GM19468 (cell line): ENCODE results near the gene TBC1D14.
"Not testable (repeated sequence)": the region's sequence is repeated elsewhere in the genome, so short reads cannot be mapped to it uniquely, and the experiment has no call there.

Source experiments
- ATAC-seq: cut with Tn5 transposase; IDR thresholded peaks from one replicate; pipeline ENCODE4 v1.9.1; 2021; ENCODE audit warnings: mild to moderate bottlenecking, moderate library complexity, moderate number of reproducible peaks; ENCODE audit not compliant: unreplicated experiment; ENCODE audit errors: extremely low read depth

The TBC1D14 gene

DNA sequence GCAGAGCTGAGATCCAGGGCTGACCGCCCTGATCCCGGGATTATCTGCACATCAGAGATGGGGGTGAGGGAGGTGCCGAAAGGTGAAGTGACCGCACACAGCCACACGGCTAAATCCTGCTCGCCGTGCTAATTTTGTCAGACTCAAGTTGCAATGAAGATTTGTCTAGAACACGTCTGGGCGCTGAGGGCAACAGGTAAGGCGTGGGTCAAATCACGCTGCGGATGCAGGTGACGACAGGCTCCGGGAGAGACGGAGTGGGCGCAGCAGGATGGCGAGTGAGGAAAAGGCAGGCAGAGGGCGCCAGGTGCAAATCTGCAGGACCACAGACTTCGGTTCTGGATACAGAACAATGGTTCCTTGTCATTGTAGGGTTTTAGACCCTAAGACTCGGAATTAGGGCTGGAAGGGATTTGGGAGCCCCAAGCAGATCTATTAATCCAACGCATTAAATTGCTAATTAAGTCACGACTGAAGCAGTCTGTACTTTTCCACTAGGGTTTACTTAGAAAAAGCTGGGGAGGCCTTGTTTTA lies 1.9 kb upstream of the TBC1D14 start:
- ATAC-seq = no peak

DNA sequence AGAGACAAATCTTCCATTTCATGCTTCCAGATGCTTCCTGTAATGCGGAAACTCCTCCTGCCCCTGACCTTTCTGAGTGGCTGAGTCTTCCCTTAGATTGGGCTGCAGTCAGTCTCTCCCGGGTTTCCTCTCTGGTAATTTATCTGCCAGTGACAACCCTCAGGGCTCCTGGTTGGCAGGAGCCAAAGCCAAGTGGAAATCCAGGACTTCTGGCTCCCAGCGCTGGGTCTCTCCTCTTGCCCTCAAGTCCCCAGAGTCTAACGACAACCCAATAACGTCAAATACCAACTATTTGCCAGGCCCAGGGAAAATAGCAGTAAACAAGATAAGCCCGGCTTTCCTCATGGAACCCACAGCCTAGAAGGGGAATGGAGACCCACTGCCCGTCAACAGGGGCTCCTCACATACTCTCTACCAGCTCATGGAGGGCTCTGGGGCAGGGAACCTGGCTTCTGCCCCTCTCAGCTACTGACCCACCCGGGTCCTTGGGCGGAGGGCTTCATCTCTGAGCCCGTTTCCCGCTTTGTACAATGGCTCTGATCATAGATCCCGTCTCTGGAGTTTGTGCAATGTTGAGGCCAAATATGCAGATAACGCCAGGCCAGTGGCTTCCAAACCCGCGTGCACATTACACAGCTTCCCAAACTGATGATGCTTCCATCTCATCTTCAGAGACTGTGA lies 1.1 kb upstream of the TBC1D14 start:
- ATAC-seq = no peak

DNA sequence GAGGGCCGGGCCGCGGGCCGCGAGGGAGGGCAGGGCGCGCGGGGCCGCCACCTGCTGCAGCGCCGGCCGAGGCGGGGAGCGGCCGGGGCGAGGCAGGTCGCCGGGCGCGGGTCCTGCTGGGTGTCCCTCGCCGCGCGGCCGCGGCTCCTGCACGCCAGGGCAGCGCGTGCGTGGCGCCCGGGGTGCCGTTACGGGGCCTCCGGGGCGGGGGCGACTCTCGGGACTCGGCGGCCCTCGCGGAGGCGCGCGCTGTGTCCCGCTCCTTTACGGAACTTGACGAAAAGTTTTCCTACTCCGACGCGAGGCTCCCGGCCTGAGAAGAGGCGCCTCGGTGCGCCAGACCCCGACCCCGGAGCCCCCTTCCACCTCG lies 329 bp downstream of the TBC1D14 start:
- ATAC-seq = peak; percentile 27

DNA sequence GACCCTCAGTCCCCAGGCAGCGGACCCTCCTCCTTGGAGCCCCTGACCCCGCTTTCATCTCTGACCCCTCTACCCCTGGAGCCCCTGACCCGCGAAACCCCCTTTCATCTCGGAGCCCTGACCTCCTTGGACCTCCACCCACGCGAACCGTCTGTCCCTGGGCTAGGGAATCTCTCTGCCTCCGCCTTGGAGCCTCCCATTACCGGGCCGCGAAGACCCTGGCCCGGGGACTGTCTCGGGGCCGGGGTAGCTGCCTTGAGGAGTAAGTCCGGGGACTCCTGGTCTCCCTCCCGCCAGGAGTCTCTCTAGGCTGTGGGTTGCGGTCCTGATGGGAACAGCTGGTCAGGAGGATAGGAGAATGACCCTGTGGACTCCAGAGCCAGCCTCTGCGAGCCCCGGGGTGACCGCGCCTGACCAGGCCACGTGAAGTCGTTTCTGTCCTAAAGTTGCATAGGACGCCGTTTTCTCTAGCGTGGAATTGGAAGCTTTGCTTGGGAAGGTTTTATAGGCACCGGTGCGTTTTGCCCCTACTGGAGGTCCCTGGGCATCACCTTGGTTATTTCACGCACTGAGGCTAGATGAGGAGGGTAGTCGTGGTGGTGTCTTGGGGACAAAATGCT lies 824 bp downstream of the TBC1D14 start:
- ATAC-seq = no peak

DNA sequence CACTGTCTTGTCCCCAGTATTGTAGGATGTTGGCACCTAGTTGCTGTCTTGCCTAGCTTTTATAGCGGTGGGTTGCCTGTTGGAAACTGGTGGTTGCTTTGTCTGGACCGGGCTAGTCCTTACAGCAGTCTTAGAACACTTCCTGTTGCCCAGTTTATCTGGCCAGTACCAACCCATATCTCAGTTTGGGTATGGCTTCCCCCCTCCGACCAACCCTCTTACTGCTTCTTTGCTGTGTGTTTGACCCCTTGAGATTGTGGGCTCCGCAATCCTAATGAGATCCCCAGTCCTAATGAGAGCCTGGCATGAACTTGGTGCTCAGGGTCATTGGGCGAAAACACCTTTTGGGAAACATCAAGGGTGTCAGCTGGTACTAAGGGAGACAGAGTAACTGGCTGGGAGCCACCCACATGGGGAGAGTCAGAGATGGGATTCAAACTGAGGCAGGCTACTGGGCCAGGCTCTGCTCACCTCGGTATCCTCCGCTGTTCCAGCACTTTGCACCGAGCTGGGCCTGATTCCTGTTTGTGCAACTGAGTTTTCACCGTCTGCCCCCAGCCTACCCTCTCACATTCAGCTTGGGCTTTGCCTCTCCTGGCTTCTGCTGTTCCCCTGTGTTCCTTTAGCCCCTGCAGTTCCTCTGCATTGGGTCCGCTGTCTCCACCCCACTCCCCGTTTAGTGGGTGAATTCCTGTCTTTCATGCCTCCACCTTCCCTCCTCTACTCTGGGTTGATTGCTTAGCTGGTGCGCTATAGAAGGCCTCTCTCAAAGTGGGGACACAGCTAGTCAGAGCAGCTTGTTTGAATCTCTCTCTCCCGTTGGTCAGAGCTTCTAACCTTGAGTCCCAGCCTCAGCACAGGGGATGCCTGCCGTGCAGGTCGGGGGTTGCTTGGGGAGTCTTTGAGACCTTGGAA lies 1.6 kb downstream of the TBC1D14 start:
- ATAC-seq = no peak

DNA sequence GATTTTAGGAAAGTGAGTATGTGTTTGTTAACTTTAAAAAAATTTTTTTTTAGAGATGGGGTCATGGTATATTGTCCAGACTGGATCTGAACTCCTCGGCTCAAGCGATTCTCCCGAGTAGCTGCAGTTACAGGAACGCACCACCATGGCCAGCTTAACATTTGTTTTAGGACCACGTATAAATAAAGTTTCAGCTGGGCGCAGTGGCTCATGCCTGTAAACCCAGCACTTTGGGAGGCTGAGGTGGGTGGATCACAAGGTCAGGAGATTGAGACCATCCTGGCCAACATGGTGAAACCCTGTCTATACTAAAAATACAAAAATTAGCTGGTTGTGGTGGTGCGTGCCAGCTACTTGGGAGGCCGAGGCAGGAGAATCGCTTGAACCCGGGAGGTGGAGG lies 2.3 kb downstream of the TBC1D14 start:
- not testable (repeated sequence) for ATAC-seq

DNA sequence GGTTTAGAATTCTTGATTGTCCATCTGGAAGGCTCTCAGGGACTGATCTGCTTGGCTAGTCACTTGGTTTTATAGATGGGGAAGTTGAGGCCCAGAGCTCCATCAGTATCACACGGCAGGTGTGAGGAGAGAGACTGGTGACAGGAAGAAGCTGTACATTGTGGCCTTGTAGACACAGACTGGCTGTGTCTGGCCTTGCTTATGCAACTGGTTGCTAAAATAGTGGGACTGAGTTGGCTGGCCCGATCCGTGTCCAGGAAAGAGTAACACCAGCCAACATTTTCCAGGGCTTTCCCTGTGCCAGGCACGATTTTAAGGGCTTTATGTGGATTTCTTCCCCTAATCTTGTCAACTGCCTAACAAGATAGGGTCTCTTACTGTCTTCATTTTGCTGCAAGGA lies 2.8 kb downstream of the TBC1D14 start:
- ATAC-seq = no peak

DNA sequence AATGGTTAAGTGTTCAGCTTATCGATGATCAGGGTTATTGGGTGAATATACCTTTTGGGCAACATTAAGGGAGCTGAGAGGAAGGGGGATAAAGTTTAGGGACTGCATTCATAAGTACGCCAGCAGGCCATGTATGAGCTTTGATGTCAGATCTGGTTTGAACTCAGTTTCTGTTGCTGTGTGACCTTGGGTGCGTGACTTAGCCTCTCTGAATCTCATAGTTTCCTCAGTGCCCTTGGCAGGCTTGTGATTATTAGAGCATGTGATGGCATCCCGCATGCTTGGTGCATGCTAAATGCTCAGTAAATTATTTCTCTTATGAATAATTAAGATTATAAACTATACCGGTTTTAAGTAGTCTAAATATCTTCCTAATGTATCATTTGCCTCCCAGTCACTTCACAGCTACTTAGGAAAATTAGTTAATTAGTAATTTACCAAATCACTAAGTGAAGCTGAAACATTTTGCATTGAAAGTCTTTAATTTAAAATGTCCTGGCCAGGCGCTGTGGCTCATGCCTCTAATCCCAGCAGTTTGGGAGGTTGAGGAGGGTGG lies 3.8 kb downstream of the TBC1D14 start:
- no peak for ATAC-seq

DNA sequence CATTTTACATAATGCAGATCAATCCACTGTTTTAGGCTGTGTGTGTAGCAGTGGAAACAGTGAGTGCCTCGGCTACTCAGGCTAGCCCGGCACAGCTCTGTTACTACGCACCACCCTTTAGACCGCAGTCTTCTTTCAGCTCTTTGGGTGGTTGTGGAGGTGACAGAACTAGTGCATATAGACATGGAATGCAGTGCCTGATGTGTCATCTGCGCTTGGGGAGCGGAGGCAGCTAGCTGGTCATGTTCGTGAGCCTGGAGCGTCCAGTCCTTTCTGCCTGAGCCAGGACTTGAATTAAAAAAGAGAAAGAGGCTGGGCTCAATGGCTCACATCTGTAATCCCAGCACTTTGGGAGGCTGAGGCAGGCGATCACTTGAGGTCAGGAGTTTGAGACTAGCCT lies 4.8 kb downstream of the TBC1D14 start:
- no peak for ATAC-seq

DNA sequence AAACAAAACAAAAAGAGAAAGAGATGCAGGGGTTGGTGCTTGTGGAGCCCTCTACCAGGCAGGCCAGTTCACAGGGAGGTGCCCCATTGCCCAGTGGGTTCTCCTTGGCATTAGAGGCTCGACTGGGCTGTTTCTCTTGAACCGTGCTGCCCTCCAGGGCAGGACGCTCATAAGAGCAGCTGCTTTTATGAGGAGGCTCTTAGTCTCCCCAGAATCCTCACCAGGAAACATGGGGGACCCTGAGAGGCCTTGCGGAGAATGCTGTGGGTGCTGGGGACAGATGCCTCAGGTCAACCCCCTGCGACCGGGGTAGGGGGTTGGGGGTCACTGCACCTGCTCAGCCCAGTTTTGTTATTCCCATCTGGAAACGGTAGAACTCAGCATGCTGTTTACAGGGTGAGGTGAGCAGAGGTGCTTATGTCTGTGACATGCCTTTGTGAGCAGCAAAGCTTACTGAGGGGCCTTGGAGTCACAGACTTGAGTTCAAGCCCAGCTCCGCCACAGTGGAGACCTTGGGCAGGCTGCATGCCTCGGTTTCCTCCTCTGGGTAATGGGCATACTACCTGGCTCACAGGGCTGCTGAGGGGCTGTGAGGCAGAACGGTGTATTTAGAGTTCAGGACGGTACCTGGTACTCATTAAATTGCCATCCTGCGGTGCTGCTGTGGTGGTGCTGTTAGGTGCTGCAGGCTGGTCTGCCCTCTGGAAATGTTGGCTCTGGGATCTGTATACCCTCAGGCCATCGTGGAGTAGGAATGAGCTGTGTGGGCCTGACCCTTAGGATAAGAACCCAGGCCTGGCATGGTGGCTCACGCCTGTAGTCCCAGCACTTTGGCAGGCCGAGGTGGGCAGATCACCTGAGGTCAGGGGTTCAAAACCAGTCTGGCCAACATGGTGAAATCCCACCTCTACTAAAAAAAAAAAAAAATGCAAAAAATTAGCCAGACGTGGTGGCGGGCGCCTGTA lies 5.7 kb downstream of the TBC1D14 start:
- ATAC-seq = no peak

DNA sequence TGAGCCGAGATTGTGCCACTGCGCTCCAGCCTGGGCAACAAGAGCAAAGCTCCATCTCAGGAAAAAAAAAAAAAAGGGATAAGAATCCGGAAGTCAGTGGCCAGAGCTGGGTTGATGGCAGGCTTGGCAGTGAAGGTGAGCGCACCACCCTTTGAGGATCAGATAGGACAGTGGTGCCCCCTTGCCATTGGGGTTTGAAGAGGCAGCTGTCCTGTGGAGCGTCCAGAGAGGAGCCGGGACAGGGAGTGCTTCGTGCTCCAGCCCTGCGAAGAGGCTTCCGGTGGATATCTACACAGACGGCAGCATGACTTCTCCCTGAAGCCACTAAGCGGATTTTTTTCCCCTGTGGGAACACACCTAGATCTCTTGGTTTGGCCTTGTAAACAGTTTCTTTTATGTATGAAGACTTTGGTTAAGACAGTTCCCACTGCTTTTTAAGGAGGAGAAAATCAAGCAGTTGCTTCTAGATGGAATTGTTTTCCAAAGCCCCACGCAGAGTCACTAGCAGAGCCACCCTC lies 6.5 kb downstream of the TBC1D14 start:
- no peak for ATAC-seq

DNA sequence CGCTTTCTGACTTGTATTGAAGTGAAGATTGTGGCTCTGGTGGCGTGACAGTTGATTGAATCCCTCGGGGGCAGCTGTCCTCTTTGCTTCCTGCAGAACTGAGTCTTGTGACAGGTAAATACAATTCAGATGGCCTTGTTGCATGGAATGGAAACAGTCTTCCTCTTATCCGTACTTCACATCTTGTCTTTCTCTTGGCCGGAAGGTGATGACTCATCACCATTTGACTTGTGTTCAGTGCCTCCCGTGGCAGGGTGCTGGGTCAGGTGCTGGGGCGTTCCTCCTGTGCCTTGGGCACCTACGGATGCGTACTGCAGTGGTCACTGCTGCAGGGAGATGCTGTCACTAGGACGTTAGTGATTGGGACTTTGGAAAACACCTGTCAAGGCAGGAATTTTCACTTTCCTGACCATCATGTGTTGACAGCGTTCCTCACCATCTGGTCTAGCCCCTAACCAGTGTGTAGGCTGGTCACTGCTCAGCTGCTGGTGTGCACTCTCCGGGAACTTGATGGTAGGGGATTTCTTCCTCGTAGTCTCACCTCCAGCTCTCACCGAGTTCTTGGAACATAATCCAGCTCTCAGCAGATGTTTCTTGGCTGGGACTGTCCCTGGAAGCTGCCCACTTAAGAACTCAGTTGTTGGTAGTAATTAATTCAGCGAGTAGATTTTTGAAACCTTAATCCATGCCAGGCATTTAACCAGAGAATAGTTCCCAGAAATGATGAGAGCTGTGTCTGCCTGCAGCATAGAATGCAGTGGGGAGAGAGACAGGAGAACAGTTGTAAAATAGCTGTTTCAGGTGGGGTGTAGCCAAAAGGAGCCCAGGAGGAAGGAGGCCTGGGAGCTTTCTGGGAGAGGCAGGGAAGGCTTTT lies 7.2 kb downstream of the TBC1D14 start:
- ATAC-seq = no peak

DNA sequence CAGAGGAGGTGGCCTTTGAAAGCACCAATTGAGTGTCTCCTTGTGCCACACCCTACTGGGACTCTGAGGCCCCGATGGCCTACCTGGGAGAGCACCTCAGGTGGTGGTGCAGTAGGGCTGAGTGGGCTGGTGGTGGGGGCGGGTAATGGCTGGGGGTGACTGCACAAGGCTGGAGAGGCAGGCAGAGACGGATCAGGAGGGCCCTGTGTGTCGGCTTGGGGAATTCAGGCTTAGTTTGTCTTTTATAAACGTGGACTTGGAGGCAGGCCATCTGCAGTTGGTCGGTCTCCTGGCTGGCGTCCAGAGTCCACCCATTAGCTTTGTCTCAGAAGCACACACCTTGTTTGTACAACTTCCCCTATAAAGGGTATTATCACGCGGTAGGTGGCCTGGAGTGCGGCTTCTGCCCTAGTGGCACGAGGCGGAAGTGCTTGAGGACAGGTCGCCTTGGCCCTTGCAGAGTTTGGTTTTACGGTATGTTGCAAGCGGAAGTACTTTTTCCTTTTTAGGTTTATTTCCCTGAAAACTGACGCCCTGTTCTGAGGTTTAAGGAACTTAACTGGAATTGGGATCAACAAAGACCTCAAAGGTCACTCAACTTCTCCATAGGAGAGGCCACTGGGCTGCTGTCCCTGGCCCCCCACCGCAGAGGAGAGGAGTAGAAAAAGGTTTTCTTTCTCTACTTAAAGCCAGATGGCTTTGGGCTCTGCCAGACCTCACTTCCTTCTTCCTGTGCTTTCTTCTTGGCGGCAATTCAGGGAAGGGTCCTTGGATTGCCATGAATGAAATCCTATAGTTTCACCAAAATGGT lies 8.0 kb downstream of the TBC1D14 start:
- peak; percentile 41 for ATAC-seq

DNA sequence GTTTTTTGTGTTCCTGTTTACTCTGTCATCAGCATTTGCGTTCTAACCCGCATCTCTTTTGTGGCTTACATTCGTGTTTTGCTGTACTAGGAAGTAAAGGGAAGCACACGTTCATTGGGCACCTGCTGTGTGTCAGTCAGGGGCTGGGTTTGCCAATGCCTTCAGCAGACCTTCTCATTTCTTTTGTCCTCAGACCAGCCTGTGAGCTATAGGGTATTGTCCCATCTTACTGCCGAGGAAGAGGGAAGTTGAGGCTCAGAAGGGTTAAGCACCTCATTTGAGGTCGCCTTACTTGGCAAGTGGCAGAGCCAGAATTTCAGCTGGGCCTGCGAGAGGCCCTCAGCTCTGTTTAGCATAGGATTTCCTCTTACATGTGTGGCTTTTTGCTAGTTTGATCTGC lies 8.7 kb downstream of the TBC1D14 start:
- no peak for ATAC-seq

DNA sequence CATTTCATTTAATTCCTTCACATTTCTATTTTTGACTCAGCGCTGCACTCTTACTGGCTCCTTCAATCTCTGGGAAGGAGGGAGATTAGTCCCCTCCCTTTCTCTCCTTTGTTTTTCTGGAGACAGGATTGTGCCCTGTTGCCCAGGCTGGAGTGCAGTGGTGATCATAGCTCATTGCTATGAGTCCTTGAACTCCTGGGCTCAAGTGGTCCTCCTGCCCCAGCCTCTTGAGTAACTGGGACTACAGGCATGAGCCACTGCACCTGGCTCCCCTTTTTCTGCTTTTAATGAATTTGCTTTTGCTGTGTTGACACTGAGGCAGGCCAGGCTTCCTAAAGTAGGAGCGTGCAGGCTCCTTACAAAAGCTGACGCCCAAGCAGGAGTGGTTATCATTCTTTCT lies 10.5 kb downstream of the TBC1D14 start:
- ATAC-seq = no peak

DNA sequence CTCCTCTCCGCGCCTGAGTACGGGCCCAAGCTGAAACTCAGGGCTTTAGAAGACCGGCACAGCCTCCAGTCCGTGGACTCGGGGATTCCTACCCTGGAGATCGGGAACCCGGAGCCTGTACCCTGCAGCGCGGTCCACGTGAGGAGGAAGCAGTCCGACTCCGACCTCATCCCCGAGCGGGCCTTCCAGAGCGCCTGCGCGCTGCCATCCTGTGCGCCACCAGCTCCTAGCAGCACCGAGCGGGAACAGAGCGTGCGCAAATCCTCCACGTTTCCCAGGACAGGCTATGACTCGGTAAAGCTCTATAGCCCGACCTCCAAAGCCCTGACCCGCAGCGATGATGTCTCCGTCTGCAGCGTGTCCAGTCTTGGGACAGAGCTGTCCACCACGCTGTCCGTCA lies 13.9 kb downstream of the TBC1D14 start:
- ATAC-seq = no peak

DNA sequence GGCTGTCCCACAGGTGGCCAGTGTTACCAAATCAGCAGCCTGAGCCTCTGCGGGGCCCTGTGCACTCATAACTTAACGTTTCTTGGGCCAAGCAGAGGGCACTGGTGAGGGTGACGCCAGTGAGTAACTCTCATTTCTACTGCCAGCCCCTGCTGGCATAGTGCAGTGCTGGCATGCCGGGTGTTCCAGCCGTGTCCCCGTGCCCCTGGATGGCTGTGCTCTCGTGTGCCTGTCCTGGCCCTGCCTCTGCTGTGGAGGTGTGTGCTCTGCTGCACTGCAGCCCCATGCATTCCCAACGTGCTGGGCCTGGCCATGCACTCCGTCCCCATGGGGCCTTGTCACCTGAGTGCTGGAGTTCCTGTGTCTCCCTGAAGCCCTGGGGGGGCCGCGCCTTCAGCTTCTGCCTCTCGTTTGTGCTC lies 14.7 kb downstream of the TBC1D14 start:
- no peak for ATAC-seq
